Thoracic aorta (tissue), 2 donors: ENCODE measurements around the gene FMO4. TPM values are rescaled to one million over a fixed set of nuclear protein-coding genes. Genes with fewer than 3 reads are reported as not detected.

ENCODE experiments used
- ATAC-seq: fragments of 150-250 bp; one replicate; pipeline ENCODE4 v1.8.0; 2017; ENCODE audit warnings: low read depth; ENCODE audit not compliant: insufficient number of reproducible peaks, low FRiP score
- DNase-seq: peaks from one replicate; pipeline ENCODE4 v3.0.0-alpha.2; 2020; ENCODE audit warnings: low spot score
- H3K27ac ChIP-seq, 2 donors: fragments of 200-600 bp; sonication (generic); 1 replicate in 1 of 2; 2 replicates in 1 of 2; pipeline ENCODE4 v1.5.1; 2016; ENCODE audit warnings: mild to moderate bottlenecking in 2 of 2, moderate library complexity in 2 of 2
- H3K27me3 ChIP-seq: fragments of 200-600 bp; sonication (generic); replicated peaks from 2 replicates; pipeline ENCODE4 v1.6.0; 2016; ENCODE audit warnings: mild to moderate bottlenecking; ENCODE audit not compliant: insufficient read depth
- H3K36me3 ChIP-seq: fragments of 200-600 bp; sonication (generic); one replicate; pipeline ENCODE4 v1.5.1; 2016
- H3K4me1 ChIP-seq, 2 donors: fragments of 200-600 bp; sonication (generic); 1 replicate in 1 of 2; 2 replicates in 1 of 2; pipeline versions ENCODE4 v1.5.1 to v1.6.0; 2016; ENCODE audit warnings: low read depth in 2 of 2, mild to moderate bottlenecking in 1 of 2; ENCODE audit not compliant: control insufficient read depth in 1 of 2
- H3K4me3 ChIP-seq: fragments of 200-600 bp; sonication (generic); 2 replicates; pipeline ENCODE4 v1.5.1; 2016; ENCODE audit warnings: mild to moderate bottlenecking
- H3K9me3 ChIP-seq: fragments of 200-600 bp; sonication (generic); 2 replicates; pipeline ENCODE4 v1.5.1; 2016
- total RNA-seq, 2 donors: library from RNA; depleted of rRNA; stranded (reverse); fragments of >200 nt; gene quantifications; one replicate each; pipeline versions ENCODE4 v1.1.0 to v1.2.3, GENCODE V29; 2016
- TF ChIP-seq, protein P1 (sequence below): fragments of 200-600 bp; sonication (generic); IDR thresholded peaks from one replicate; pipeline ENCODE4 v1.5.1; 2019; ENCODE audit warnings: antibody characterized with exemption

FMO4 gene, protein sequence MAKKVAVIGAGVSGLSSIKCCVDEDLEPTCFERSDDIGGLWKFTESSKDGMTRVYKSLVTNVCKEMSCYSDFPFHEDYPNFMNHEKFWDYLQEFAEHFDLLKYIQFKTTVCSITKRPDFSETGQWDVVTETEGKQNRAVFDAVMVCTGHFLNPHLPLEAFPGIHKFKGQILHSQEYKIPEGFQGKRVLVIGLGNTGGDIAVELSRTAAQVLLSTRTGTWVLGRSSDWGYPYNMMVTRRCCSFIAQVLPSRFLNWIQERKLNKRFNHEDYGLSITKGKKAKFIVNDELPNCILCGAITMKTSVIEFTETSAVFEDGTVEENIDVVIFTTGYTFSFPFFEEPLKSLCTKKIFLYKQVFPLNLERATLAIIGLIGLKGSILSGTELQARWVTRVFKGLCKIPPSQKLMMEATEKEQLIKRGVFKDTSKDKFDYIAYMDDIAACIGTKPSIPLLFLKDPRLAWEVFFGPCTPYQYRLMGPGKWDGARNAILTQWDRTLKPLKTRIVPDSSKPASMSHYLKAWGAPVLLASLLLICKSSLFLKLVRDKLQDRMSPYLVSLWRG
- 10 to 100 TPM; 10.6 to 13.8 TPM for total RNA-seq

DNA sequence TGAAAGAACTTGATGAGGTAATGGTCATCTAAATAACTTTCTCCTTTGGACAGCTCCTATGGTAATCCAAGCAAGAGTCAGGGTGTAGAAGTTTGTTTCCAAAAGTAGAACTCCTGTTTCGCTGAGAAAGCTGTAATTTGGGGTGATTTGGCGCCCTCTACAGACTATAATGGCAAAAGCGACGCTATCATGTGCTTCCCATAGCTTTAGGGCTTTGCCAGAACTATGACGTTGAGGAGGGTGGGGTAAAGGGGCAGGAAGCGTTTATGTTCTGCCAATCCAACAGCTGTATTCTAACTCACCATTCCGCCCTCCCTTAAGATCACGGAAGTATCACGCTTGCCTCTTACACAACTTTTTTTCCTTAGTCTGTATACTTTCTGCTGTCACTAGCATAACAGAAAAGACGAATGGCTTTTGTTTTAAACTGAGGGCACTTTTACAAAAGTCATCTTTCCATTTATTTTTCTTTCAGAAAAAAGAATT, at the start of gene FMO4:
Gene FMO4 (plus strand): TSS at position 349 of the 486 bp plus-strand sequence. CDS start 5,643 bp downstream, outside the sequence.
- DNase-seq (peak; percentile 76), ATAC-seq (peak; percentile 99)
- Histone ChIP-seq H3K4me1 (peaks cover 9 to 18% of the 10 kb centered on the region in 2 donors), H3K4me3 (peak within 1 kb of the TSS; percentile 70), H3K9me3 (no peaks in the 10 kb centered on the region), H3K27ac (peak within 1 kb of the TSS; percentile 74 to 89), H3K36me3 (peaks cover 6% of the 10 kb centered on the region), H3K27me3 (no peaks in the 10 kb centered on the region)
- TF ChIP-seq, protein P1, sequence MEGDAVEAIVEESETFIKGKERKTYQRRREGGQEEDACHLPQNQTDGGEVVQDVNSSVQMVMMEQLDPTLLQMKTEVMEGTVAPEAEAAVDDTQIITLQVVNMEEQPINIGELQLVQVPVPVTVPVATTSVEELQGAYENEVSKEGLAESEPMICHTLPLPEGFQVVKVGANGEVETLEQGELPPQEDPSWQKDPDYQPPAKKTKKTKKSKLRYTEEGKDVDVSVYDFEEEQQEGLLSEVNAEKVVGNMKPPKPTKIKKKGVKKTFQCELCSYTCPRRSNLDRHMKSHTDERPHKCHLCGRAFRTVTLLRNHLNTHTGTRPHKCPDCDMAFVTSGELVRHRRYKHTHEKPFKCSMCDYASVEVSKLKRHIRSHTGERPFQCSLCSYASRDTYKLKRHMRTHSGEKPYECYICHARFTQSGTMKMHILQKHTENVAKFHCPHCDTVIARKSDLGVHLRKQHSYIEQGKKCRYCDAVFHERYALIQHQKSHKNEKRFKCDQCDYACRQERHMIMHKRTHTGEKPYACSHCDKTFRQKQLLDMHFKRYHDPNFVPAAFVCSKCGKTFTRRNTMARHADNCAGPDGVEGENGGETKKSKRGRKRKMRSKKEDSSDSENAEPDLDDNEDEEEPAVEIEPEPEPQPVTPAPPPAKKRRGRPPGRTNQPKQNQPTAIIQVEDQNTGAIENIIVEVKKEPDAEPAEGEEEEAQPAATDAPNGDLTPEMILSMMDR, result peak; percentile 71

DNA sequence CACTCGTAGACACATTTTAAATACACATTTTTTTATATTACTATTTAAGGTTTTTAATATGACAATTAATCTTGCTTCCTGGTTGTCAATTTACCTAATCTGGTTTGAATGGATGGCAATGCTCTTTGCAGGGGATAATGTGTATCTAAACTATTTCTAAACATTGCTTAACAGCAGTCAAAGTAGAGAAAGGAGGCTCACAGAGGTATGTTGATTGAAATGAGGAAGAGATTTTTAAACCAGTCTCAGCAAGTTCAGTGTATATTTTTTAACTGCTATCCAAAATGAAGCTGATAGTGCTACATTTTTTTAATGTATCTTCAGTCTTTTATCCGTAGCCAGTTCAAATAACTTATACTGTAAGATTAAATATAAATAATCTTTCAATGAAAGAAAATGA, 48.3 kb upstream of the FMO4 start:
- TF ChIP-seq, protein P1, result no peak
- Histone ChIP-seq H3K36me3 (no peaks in the 10 kb centered on the region), H3K4me1 (no peaks in the 10 kb centered on the region), H3K27ac (no peak overlapping the region), H3K27me3 (no peaks in the 10 kb centered on the region), H3K9me3 (no peaks in the 10 kb centered on the region), H3K4me3 (no peak overlapping the region)
- DNase-seq, result no peak
- ATAC-seq, result no peak

DNA sequence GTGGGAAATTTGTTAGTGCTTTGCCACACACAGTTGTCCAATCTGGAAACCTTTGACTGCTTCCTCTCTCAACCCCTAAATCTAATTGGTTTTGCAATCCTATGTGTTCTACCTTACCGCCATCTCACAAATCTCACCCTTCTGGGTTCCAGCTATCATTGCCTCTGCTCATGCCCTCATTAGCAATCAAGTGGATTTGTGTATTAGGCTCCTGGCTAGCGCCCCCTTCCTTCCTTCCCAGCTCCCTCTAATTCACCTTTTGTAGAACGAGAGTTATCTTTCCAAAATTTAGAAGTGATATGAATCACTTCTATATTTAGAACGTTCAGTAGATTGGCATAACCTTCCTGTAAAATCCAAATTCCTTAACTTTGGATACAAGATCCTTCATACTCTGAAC, 47.1 kb upstream of the FMO4 start:
- H3K4me3 ChIP-seq, result no peak overlapping the region
- TF ChIP-seq, protein P1, result no peak
- no peaks in the 10 kb centered on the region for H3K4me1 ChIP-seq
- ATAC-seq (no peak), DNase-seq (no peak)
- H3K27ac ChIP-seq, result no peak overlapping the region
- H3K9me3 ChIP-seq, result no peaks in the 10 kb centered on the region
- no peaks in the 10 kb centered on the region for H3K36me3 ChIP-seq
- no peaks in the 10 kb centered on the region for H3K27me3 ChIP-seq

DNA sequence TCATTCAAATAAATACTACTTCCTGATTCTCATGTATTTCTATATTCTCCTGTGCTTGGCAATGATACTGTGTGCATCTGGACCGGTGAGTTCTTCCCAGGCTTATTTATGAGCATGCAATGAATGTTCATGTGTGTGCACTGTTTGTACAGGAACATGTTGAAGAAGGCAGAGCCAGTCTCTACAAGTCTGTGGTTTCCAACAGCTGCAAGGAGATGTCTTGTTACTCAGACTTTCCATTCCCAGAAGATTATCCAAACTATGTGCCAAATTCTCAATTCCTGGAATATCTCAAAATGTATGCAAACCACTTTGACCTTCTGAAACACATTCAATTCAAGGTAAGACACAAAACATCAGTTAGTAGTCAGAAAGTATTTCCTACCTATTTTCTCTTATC, 46.6 kb upstream of the FMO4 start:
- Histone ChIP-seq H3K27me3 (no peaks in the 10 kb centered on the region), H3K27ac (no peak overlapping the region), H3K36me3 (no peaks in the 10 kb centered on the region), H3K9me3 (no peaks in the 10 kb centered on the region), H3K4me3 (no peak overlapping the region), H3K4me1 (no peaks in the 10 kb centered on the region)
- TF ChIP-seq, protein P1, result no peak
- ATAC-seq (no peak), DNase-seq (no peak)

DNA sequence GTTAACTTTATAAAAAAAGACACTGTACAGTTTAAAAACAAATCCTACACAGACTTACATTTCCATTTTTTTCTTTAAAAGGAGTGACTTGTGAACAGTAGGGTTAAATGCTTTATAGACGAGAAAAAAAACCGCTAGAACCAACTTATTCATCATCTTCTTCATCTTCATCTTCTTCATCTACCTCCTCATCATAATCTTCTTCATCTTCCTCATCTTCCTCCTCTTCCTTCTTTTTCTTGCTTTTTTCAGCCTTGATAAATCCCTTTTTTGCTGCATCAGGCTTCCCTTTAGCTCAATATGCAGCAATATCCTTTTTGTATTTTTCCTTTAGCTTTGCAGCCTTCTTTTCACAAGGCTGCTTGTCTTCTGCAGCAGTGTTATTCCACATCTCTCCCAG, 43.2 kb upstream of the FMO4 start:
- Histone ChIP-seq H3K27ac (no peak overlapping the region), H3K9me3 (no peaks in the 10 kb centered on the region), H3K4me3 (no peak overlapping the region), H3K4me1 (no peaks in the 10 kb centered on the region), H3K27me3 (no peaks in the 10 kb centered on the region), H3K36me3 (no peaks in the 10 kb centered on the region)
- TF ChIP-seq, protein P1, result no peak
- DNase-seq (no peak), ATAC-seq (no peak)
